SK-N-SH treated with all-trans-retinoic acid at 6 μM for 48 hours (cell line): ENCODE results near the gene CTTN.
"Not testable (repeated sequence)": the region's sequence is repeated elsewhere in the genome, so short reads cannot be mapped to it uniquely, and the experiment has no call there.

Experiments
- ATAC-seq: fragments of 200-7000 bp; cut with Tn5 transposase; 3 replicates; pipeline ENCODE4 v1.9.1; 2020; ENCODE audit warnings: mild to moderate bottlenecking, moderate library complexity
- ARNTL ChIP-seq: fragments of 450-650 bp; formaldehyde crosslinking; IDR thresholded peaks from 2 replicates; pipeline ENCODE4 v1.5.0; 2020; ENCODE audit warnings: low read depth, mild to moderate bottlenecking, moderate library complexity, borderline replicate concordance
- BACH2 ChIP-seq: fragments of 250-450 bp; sonication (Bioruptor Pico); IDR thresholded peaks from 2 replicates; pipeline ENCODE4 v1.9.0; 2021; ENCODE audit warnings: mild to moderate bottlenecking, borderline replicate concordance
- CREB5 ChIP-seq: fragments of 250-450 bp; sonication (Bioruptor Pico); IDR thresholded peaks from 2 replicates; pipeline ENCODE4 v1.5.1; 2020; ENCODE audit warnings: low read depth, mild to moderate bottlenecking, moderate library complexity
- CSDC2 ChIP-seq: fragments of 250-450 bp; sonication (Bioruptor Pico); IDR thresholded peaks from 2 replicates; pipeline ENCODE4 v1.5.0; 2020; ENCODE audit warnings: mild to moderate bottlenecking, moderate library complexity
- ESRRG ChIP-seq: fragments of 250-450 bp; sonication (Bioruptor Pico); IDR thresholded peaks from 2 replicates; pipeline ENCODE4 v1.6.1; 2021; ENCODE audit warnings: mild to moderate bottlenecking
- GLIS3 ChIP-seq: fragments of 250-450 bp; sonication (Bioruptor Pico); IDR thresholded peaks from 2 replicates; pipeline ENCODE4 v1.5.0; 2020; ENCODE audit warnings: mild to moderate bottlenecking, moderate library complexity
- ISL1 ChIP-seq: fragments of 250-450 bp; sonication (Bioruptor Pico); IDR thresholded peaks from 2 replicates; pipeline ENCODE4 v2.1.2; 2022; ENCODE audit warnings: mild to moderate bottlenecking, moderate library complexity
- OSR1 ChIP-seq: fragments of 250-450 bp; sonication (Bioruptor Pico); IDR thresholded peaks from 2 replicates; pipeline ENCODE4 v1.8.0; 2022; ENCODE audit warnings: moderate library complexity, mild to moderate bottlenecking, inconsistent platforms
- PPARA ChIP-seq: fragments of 250-450 bp; sonication (Bioruptor Pico); IDR thresholded peaks from 2 replicates; pipeline ENCODE4 v1.5.0; 2020; ENCODE audit warnings: mild to moderate bottlenecking, borderline replicate concordance
- RARB ChIP-seq: fragments of 250-450 bp; sonication (Bioruptor Pico); IDR thresholded peaks from 2 replicates; pipeline ENCODE4 v1.8.0; 2021; ENCODE audit warnings: mild to moderate bottlenecking, moderate library complexity
- SNAI2 ChIP-seq: fragments of 250-450 bp; sonication (Bioruptor Pico); IDR thresholded peaks from 2 replicates; pipeline ENCODE4 v1.5.0; 2020; ENCODE audit warnings: mild to moderate bottlenecking, moderate library complexity
- TCF4 ChIP-seq: fragments of 250-450 bp; sonication (Bioruptor Pico); IDR thresholded peaks from 2 replicates; pipeline ENCODE4 v1.8.0; 2021; ENCODE audit warnings: mild to moderate bottlenecking, moderate library complexity, borderline replicate concordance
- TOX ChIP-seq: fragments of 250-450 bp; sonication (Bioruptor Pico); IDR thresholded peaks from 2 replicates; pipeline ENCODE4 v1.8.0; 2021; ENCODE audit warnings: mild to moderate bottlenecking, moderate library complexity, borderline replicate concordance
- TSHZ2 ChIP-seq: fragments of 250-450 bp; sonication (Bioruptor Pico); IDR thresholded peaks from 2 replicates; pipeline ENCODE4 v1.5.0; 2020; ENCODE audit warnings: mild to moderate bottlenecking, moderate library complexity
- ZFP3 ChIP-seq: fragments of 250-450 bp; sonication (Bioruptor Pico); IDR thresholded peaks from 2 replicates; pipeline ENCODE4 v1.5.0; 2020; ENCODE audit warnings: mild to moderate bottlenecking, moderate library complexity
- ZNF565 ChIP-seq: fragments of 450-650 bp; formaldehyde crosslinking; conservative IDR thresholded peaks from 2 replicates; pipeline ENCODE4 v1.5.0; 2020; ENCODE audit warnings: low read depth, mild to moderate bottlenecking, moderate library complexity
- ZNF8 ChIP-seq: fragments of 450-650 bp; formaldehyde crosslinking; IDR thresholded peaks from 2 replicates; pipeline ENCODE4 v1.5.0; 2020; ENCODE audit warnings: mild to moderate bottlenecking, moderate library complexity
- TF ChIP-seq, protein P1 (sequence below): fragments of 250-450 bp; sonication (Bioruptor Pico); IDR thresholded peaks from 2 replicates; pipeline ENCODE4 v1.8.0; 2021; ENCODE audit warnings: low read depth, mild to moderate bottlenecking, moderate library complexity, borderline replicate concordance
- TF ChIP-seq, protein P2 (sequence below): fragments of 250-450 bp; sonication (Bioruptor Pico); IDR thresholded peaks from 2 replicates; pipeline ENCODE4 v1.8.0; 2020; ENCODE audit warnings: mild to moderate bottlenecking, moderate library complexity, borderline replicate concordance
- TF ChIP-seq, protein P3 (sequence below): fragments of 250-450 bp; sonication (Bioruptor Pico); IDR thresholded peaks from 2 replicates; pipeline ENCODE4 v1.5.1; 2021; ENCODE audit warnings: mild to moderate bottlenecking, moderate library complexity

CTTN gene

GRCh38 chr11:70454197-70454767 lies 56.0 kb downstream of the CTTN start:
- TF ChIP-seq ZFP3 (no peak), SNAI2 (CRISPR knock-in tag) (no peak), ARNTL (CRISPR knock-in tag) (no peak), TCF4 (CRISPR knock-in tag) (no peak), ZNF565 (no peak), BACH2 (CRISPR knock-in tag) (no peak), TOX (no peak), ISL1 (CRISPR knock-in tag) (no peak), RARB (no peak)
- no peak for ATAC-seq

GRCh38 chr11:70454811-70455210 lies 56.5 kb downstream of the CTTN start:
- not testable (repeated sequence) for ATAC-seq

GRCh38 chr11:70455354-70455753 lies 57.0 kb downstream of the CTTN start:
- TF ChIP-seq PPARA (CRISPR knock-in tag) (no peak), OSR1 (no peak), RARB (no peak), GLIS3 (no peak), CREB5 (CRISPR knock-in tag) (no peak), CSDC2 (CRISPR knock-in tag) (no peak), SNAI2 (CRISPR knock-in tag) (no peak), ISL1 (CRISPR knock-in tag) (no peak), ZFP3 (no peak), ESRRG (CRISPR knock-in tag) (no peak), ZNF565 (no peak), ARNTL (CRISPR knock-in tag) (no peak)
- TF ChIP-seq, protein P1, sequence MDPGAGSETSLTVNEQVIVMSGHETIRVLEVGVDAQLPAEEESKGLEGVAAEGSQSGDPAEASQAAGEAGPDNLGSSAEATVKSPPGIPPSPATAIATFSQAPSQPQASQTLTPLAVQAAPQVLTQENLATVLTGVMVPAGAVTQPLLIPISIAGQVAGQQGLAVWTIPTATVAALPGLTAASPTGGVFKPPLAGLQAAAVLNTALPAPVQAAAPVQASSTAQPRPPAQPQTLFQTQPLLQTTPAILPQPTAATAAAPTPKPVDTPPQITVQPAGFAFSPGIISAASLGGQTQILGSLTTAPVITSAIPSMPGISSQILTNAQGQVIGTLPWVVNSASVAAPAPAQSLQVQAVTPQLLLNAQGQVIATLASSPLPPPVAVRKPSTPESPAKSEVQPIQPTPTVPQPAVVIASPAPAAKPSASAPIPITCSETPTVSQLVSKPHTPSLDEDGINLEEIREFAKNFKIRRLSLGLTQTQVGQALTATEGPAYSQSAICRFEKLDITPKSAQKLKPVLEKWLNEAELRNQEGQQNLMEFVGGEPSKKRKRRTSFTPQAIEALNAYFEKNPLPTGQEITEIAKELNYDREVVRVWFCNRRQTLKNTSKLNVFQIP (CRISPR knock-in tag), result no peak
- TF ChIP-seq, protein P2, sequence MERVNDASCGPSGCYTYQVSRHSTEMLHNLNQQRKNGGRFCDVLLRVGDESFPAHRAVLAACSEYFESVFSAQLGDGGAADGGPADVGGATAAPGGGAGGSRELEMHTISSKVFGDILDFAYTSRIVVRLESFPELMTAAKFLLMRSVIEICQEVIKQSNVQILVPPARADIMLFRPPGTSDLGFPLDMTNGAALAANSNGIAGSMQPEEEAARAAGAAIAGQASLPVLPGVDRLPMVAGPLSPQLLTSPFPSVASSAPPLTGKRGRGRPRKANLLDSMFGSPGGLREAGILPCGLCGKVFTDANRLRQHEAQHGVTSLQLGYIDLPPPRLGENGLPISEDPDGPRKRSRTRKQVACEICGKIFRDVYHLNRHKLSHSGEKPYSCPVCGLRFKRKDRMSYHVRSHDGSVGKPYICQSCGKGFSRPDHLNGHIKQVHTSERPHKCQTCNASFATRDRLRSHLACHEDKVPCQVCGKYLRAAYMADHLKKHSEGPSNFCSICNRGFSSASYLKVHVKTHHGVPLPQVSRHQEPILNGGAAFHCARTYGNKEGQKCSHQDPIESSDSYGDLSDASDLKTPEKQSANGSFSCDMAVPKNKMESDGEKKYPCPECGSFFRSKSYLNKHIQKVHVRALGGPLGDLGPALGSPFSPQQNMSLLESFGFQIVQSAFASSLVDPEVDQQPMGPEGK (CRISPR knock-in tag), result no peak
- TF ChIP-seq, protein P3, sequence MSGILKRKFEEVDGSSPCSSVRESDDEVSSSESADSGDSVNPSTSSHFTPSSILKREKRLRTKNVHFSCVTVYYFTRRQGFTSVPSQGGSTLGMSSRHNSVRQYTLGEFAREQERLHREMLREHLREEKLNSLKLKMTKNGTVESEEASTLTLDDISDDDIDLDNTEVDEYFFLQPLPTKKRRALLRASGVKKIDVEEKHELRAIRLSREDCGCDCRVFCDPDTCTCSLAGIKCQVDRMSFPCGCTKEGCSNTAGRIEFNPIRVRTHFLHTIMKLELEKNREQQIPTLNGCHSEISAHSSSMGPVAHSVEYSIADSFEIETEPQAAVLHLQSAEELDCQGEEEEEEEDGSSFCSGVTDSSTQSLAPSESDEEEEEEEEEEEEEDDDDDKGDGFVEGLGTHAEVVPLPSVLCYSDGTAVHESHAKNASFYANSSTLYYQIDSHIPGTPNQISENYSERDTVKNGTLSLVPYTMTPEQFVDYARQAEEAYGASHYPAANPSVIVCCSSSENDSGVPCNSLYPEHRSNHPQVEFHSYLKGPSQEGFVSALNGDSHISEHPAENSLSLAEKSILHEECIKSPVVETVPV (CRISPR knock-in tag), result no peak
- no peak for ATAC-seq

GRCh38 chr11:70456921-70457532 lies 58.7 kb downstream of the CTTN start:
- TF ChIP-seq ZNF565 (no peak), GLIS3 (no peak)
- ATAC-seq, result no peak

GRCh38 chr11:70458736-70459135 lies 60.4 kb downstream of the CTTN start:
- TF ChIP-seq BACH2 (CRISPR knock-in tag) (no peak), ZNF8 (CRISPR knock-in tag) (no peak), ZNF565 (no peak), ESRRG (CRISPR knock-in tag) (no peak), ISL1 (CRISPR knock-in tag) (no peak), OSR1 (no peak), TSHZ2 (CRISPR knock-in tag) (no peak)
- TF ChIP-seq, protein P3 (CRISPR knock-in tag), result no peak
- no peak for ATAC-seq
